ENCODE data around the gene MYO16. TPM values are rescaled to one million over a fixed set of nuclear protein-coding genes. Genes with fewer than 3 reads are reported as not detected.

The MYO16 gene
- total RNA-seq, 2 donors from 2014 or later = 0.06 TPM; not detected in 1

GRCh38 chr13:109146912-109147647 lies 517.7 kb downstream of the MYO16 start:
- DNase-seq = no peak
- ATAC-seq = no peak
- intact Hi-C loops (cut with DNase I, micrococcal nuclease) = no loop called here

GRCh38 chr13:109148243-109148642 lies 518.8 kb downstream of the MYO16 start:
- ATAC-seq (no peak), DNase-seq (no peak)
- intact Hi-C loops (cut with DNase I, micrococcal nuclease) = no loop called here

GRCh38 chr13:109150696-109151095 lies 521.3 kb downstream of the MYO16 start:
- intact Hi-C loops (cut with DNase I, micrococcal nuclease) = no loop called here
- no peak for DNase-seq
- no peak for ATAC-seq

- DNase-seq (no peak), ATAC-seq (no peak)
- intact Hi-C loops (cut with DNase I, micrococcal nuclease) = no loop called here
Measured at GRCh38 chr13:109151255-109151654, 521.8 kb downstream of the MYO16 start.

GRCh38 chr13:109151696-109152095 lies 522.3 kb downstream of the MYO16 start:
- no peak for ATAC-seq
- intact Hi-C loops (cut with DNase I, micrococcal nuclease) = no loop called here
- no peak for DNase-seq

GRCh38 chr13:109152311-109152820 lies 523.0 kb downstream of the MYO16 start:
- DNase-seq = no peak
- no peak for ATAC-seq
- intact Hi-C loops (cut with DNase I, micrococcal nuclease) = no loop called here

- no peak for ATAC-seq
- intact Hi-C loops (cut with DNase I, micrococcal nuclease) = no loop called here
- no peak for DNase-seq
Measured at GRCh38 chr13:109152941-109153340, 523.5 kb downstream of the MYO16 start.

- ATAC-seq = no peak
- intact Hi-C loops (cut with DNase I, micrococcal nuclease) = no loop called here
Measured at GRCh38 chr13:109154146-109154545, 524.7 kb downstream of the MYO16 start.

GRCh38 chr13:109154546-109154945 lies 525.1 kb downstream of the MYO16 start:
- ATAC-seq (no peak), DNase-seq (no peak)
- intact Hi-C loops (cut with DNase I, micrococcal nuclease) = no loop called here

More at GRCh38 chr13:109154146-109154545, 524.7 kb downstream of the MYO16 start:
- no peak for DNase-seq

- ATAC-seq = no peak
- no peak for DNase-seq
- intact Hi-C loops (cut with DNase I, micrococcal nuclease) = no loop called here
Measured at GRCh38 chr13:109154966-109155761, 525.8 kb downstream of the MYO16 start.

- no peak for ATAC-seq
- intact Hi-C loops (cut with DNase I, micrococcal nuclease) = no loop called here
- DNase-seq = no peak
Measured at GRCh38 chr13:109156181-109156935, 526.9 kb downstream of the MYO16 start.

GRCh38 chr13:109157275-109157674 lies 527.9 kb downstream of the MYO16 start:
- intact Hi-C loops (cut with DNase I, micrococcal nuclease) = no loop called here
- ATAC-seq (no peak), DNase-seq (no peak)

- intact Hi-C loops (cut with DNase I, micrococcal nuclease) = no loop called here
- no peak for DNase-seq
Measured at GRCh38 chr13:109158383-109158782, 529.0 kb downstream of the MYO16 start.

GRCh38 chr13:109159650-109160309 lies 530.4 kb downstream of the MYO16 start:
- intact Hi-C loops (cut with DNase I, micrococcal nuclease) = no loop called here
- DNase-seq (no peak), ATAC-seq (no peak)

More at GRCh38 chr13:109158383-109158782, 529.0 kb downstream of the MYO16 start:
- ATAC-seq = no peak

- ATAC-seq (no peak), DNase-seq (no peak)
- intact Hi-C loops (cut with DNase I, micrococcal nuclease) = no loop called here
Measured at GRCh38 chr13:109160357-109160756, 530.9 kb downstream of the MYO16 start.

GRCh38 chr13:109160887-109161669 lies 531.7 kb downstream of the MYO16 start:
- DNase-seq (no peak), ATAC-seq (no peak)
- intact Hi-C loops (cut with DNase I, micrococcal nuclease) = no loop called here

GRCh38 chr13:109162248-109163036 lies 533.0 kb downstream of the MYO16 start:
- ATAC-seq (no peak), DNase-seq (no peak)
- intact Hi-C loops (cut with DNase I, micrococcal nuclease) = no loop called here

Measured in left colon (tissue), 2 donors.